ENCODE results near the gene PLA2G15.

DNA sequence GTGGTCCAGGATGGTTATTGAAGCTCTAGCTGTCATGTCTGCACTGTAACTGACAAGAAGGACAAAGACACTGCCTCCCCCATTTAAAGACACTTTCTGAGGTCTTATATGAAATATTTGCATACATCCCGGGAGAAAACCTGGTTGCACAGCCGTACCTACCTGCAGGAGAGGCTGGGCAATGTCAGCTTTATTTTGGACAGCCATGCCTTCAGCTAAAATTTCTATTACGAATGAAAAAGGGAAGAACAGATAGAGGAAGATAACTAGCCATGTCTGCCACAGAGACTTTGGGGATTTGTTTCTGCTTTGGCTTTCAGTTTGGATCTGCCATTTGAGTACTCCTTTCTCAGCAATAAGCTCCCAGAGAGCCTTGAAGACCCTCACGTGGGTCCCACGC, 38.2 kb downstream of the PLA2G15 start:
- TF ChIP-seq, protein P1, sequence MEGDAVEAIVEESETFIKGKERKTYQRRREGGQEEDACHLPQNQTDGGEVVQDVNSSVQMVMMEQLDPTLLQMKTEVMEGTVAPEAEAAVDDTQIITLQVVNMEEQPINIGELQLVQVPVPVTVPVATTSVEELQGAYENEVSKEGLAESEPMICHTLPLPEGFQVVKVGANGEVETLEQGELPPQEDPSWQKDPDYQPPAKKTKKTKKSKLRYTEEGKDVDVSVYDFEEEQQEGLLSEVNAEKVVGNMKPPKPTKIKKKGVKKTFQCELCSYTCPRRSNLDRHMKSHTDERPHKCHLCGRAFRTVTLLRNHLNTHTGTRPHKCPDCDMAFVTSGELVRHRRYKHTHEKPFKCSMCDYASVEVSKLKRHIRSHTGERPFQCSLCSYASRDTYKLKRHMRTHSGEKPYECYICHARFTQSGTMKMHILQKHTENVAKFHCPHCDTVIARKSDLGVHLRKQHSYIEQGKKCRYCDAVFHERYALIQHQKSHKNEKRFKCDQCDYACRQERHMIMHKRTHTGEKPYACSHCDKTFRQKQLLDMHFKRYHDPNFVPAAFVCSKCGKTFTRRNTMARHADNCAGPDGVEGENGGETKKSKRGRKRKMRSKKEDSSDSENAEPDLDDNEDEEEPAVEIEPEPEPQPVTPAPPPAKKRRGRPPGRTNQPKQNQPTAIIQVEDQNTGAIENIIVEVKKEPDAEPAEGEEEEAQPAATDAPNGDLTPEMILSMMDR (conservative IDR thresholded peaks at IDR 0.05 in 1 of 2, IDR thresholded peaks at IDR 0.05 in 1 of 2; ENCODE audit: low read depth in 1 of 2, low read length in 2 of 2), result no peak
- no peak for TF ChIP-seq EZH2 (IDR thresholded peaks at IDR 0.05; ENCODE audit: low read length, missing control alignments)

Measured in fibroblast of lung (primary cell).